Activated B cell treated with CpG ODN at 0.5 μM for 24 hours (primary cell): ENCODE measurements around the gene SYCE3. TPM values are rescaled to one million over a fixed set of nuclear protein-coding genes. Genes with fewer than 3 reads are reported as not detected.

ENCODE experiments used
- ATAC-seq: fragments of 200-7000 bp; cut with Tn5 transposase; one replicate; pipeline ENCODE4 v1.10.0; 2021; ENCODE audit warnings: low read depth, mild to moderate bottlenecking, moderate library complexity
- CTCF ChIA-PET: fragments of 350-600 bp; sonication (Branson Sonifier 250); formaldehyde crosslinking; loops from one replicate; lab custom pipeline; 2021; ENCODE audit warnings: antibody characterized with exemption; lab: Charles Lee
- POLR2A ChIA-PET: fragments of 350-600 bp; sonication (Branson Sonifier 250); formaldehyde crosslinking; loops from one replicate; lab custom pipeline; 2021; ENCODE audit warnings: antibody characterized with exemption; lab: Charles Lee
- DNase-seq: peaks from one replicate; pipeline ENCODE4 v3.0.0; 2022
- H3K27ac Mint-ChIP-seq: one replicate; pipeline ENCODE4 v1.8.0; 2020; ENCODE audit warnings: mixed read lengths
- H3K27me3 Mint-ChIP-seq: one replicate; pipeline ENCODE4 v1.8.0; 2021; ENCODE audit warnings: mixed read lengths
- H3K36me3 Mint-ChIP-seq: one replicate; pipeline ENCODE4 v1.8.0; 2021; ENCODE audit warnings: low read depth, mixed read lengths
- H3K4me1 Mint-ChIP-seq: one replicate; pipeline ENCODE4 v1.8.0; 2021; ENCODE audit warnings: mixed read lengths
- H3K4me3 Mint-ChIP-seq: one replicate; pipeline ENCODE4 v1.8.0; 2020; ENCODE audit warnings: mild to moderate bottlenecking, mixed read lengths
- H3K9me3 Mint-ChIP-seq: one replicate; pipeline ENCODE4 v1.8.0; 2020; ENCODE audit warnings: mixed read lengths
- CTCF ChIP-seq: fragments of 200-600 bp; IDR thresholded peaks from one replicate; pipeline ENCODE4 v1.8.0; 2022; ENCODE audit warnings: antibody characterized with exemption, mild to moderate bottlenecking
- intact Hi-C: fragments of 100-400 bp; cut with micrococcal nuclease; formaldehyde crosslinking; loops from one replicate; pipeline ENCODE4 v1.15.1; 2024
- total RNA-seq: library from RNA; stranded (reverse); gene quantifications from 2 replicates; pipeline ENCODE4 v1.2.3, GENCODE V29; 2022

The SYCE3 gene
- total RNA-seq, 1 donor from 2014 or later: not detected

- TF ChIP-seq CTCF: no peak
- no peak overlapping the region for H3K4me3 Mint-ChIP-seq
- H3K27ac Mint-ChIP-seq: no peak overlapping the region
- peaks cover 3% of the 10 kb centered on the region for H3K4me1 Mint-ChIP-seq
- H3K9me3 Mint-ChIP-seq: no peaks in the 10 kb centered on the region
- intact Hi-C loops: no loop called here
- POLR2A ChIA-PET: no interaction called here
- H3K36me3 Mint-ChIP-seq: peaks cover 65% of the 10 kb centered on the region
- no peaks in the 10 kb centered on the region for H3K27me3 Mint-ChIP-seq
- CTCF ChIA-PET: interaction anchor here (0.9 kb wide), 1 partner anchor 46 kb away, joined by 3 read pairs; no protein-coding TSS in a partner anchor
- ATAC-seq (no peak), DNase-seq (no peak)
Observed at GRCh38 chr22:50518606-50519005, 44.1 kb downstream of the SYCE3 start.

GRCh38 chr22:50517495-50518260, 45.0 kb downstream of the SYCE3 start:
- Mint-ChIP-seq H3K4me3 (no peak overlapping the region), H3K9me3 (no peaks in the 10 kb centered on the region), H3K36me3 (peaks cover 57% of the 10 kb centered on the region), H3K4me1 (peaks cover 3% of the 10 kb centered on the region), H3K27ac (no peak overlapping the region), H3K27me3 (no peaks in the 10 kb centered on the region)
- no peak for DNase-seq
- POLR2A ChIA-PET: interaction anchor here (1.1 kb wide), 1 partner anchor 10 kb away, joined by 4 read pairs; the partner anchor contains the start of genes LMF2 and NCAPH2
- intact Hi-C loops: no loop called here
- CTCF ChIA-PET: no interaction called here
- ATAC-seq: no peak
- no peak for TF ChIP-seq CTCF

GRCh38 chr22:50516891-50517290, 45.8 kb downstream of the SYCE3 start:
- ChIA-PET POLR2A (interaction anchor here (0.8 to 1.1 kb wide), 2 partner anchors 8 to 9 kb away, joined by 3 to 4 read pairs; partner anchors contain the start of genes LMF2 and NCAPH2), CTCF (no interaction called here)
- no peak for ATAC-seq
- peaks cover 3% of the 10 kb centered on the region for H3K4me1 Mint-ChIP-seq
- no peaks in the 10 kb centered on the region for H3K9me3 Mint-ChIP-seq
- no peak for DNase-seq
- intact Hi-C loops: no loop called here
- no peak overlapping the region for H3K27ac Mint-ChIP-seq
- peaks cover 56% of the 10 kb centered on the region for H3K36me3 Mint-ChIP-seq
- TF ChIP-seq CTCF: no peak
- no peaks in the 10 kb centered on the region for H3K27me3 Mint-ChIP-seq
- H3K4me3 Mint-ChIP-seq: no peak overlapping the region

- no peak for TF ChIP-seq CTCF
- Mint-ChIP-seq H3K4me1 (peaks cover 3% of the 10 kb centered on the region), H3K9me3 (no peaks in the 10 kb centered on the region), H3K4me3 (no peak overlapping the region), H3K27me3 (no peaks in the 10 kb centered on the region), H3K36me3 (peaks cover 51% of the 10 kb centered on the region), H3K27ac (no peak overlapping the region)
- POLR2A ChIA-PET: interaction anchor here (0.6 to 1.4 kb wide), 2 partner anchors 10 to 32 kb away, joined by 3 to 7 read pairs; partner anchors contain the start of gene SCO2
- DNase-seq: no peak
- intact Hi-C loops: no loop called here
- CTCF ChIA-PET: interaction anchor here (0.8 kb wide), 1 partner anchor 11 kb away, joined by 3 read pairs; no protein-coding TSS in a partner anchor
- ATAC-seq: no peak
Observed at GRCh38 chr22:50516068-50516467, 46.7 kb downstream of the SYCE3 start.

- Mint-ChIP-seq H3K4me1 (peaks cover 15% of the 10 kb centered on the region), H3K36me3 (peaks cover 38% of the 10 kb centered on the region), H3K4me3 (no peak overlapping the region), H3K27me3 (no peaks in the 10 kb centered on the region), H3K27ac (no peak overlapping the region), H3K9me3 (no peaks in the 10 kb centered on the region)
- ATAC-seq (no peak), DNase-seq (no peak)
- POLR2A ChIA-PET: no interaction called here
- intact Hi-C loops: no loop called here
- TF ChIP-seq CTCF: no peak
- CTCF ChIA-PET: no interaction called here
Observed at GRCh38 chr22:50513175-50513574, 49.5 kb downstream of the SYCE3 start.
